K562 treated with DMSO at 1 percent for 48 hours (cell line): ENCODE measurements around the gene MGST2. TPM values are rescaled to one million over a fixed set of nuclear protein-coding genes. Genes with fewer than 3 reads are reported as not detected.

ENCODE experiments used
- total RNA-seq: library from RNA; unstranded; fragments of 300-600 nt; gene quantifications from 2 replicates; pipeline ENCODE4 v1.2.3, GENCODE V29; 2022; ENCODE audit warnings: low replicate concordance; ENCODE audit errors: extremely low read depth

Gene MGST2
- not detected in 2 replicates for total RNA-seq

DNA sequence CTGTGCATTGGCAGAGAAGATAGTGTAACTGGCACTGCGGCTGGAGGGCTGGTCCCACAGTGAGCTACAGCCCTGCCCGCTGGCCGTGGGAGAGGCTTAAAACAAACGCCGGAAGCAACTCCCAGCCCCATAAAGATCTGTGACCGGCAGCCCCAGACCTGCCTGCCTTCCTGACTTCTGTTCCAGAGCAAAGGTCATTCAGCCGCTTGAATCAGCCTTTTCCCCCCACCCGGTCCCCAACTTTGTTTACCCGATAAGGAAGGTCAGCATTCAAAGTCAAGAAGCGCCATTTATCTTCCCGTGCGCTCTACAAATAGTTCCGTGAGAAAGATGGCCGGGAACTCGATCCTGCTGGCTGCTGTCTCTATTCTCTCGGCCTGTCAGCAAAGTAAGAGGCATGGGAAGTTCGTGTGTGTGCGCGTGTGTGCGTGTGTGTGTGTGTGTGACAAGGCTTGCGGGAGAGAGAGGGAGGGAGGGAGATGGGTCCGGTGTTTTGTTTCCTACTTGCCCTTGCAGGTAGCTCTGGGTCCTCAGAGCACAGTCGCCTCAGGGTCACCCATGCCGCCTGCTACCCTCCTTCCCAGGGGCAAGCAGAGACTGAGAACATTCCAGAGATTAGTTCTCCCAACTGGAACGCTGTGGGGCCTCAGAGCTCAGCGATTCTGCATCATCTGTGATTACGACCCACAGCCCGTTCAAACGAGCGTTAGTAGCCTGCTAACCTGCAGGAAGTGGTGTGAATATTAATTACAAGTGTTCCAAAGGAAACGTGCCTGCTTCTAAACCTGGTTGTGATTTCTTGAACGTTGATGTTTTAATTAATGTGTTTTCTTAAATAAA lies at the start of gene MGST2:
Gene MGST2 (plus strand): TSS at position 130 of the 840 bp plus-strand sequence. CDS start 201 bp downstream, at position 331.

Other genes with a start within 250 kb of the MGST2 start
- not detected in 2 replicates for gene RAB33B, start 211.7 kb upstream of the MGST2 start, total RNA-seq
- not detected in 2 replicates for gene SETD7, start 109.6 kb upstream of the MGST2 start, total RNA-seq